Mucosa of gallbladder (tissue), 1 donor: ENCODE measurements around the gene COL6A3. TPM values are rescaled to one million over a fixed set of nuclear protein-coding genes. Genes with fewer than 3 reads are reported as not detected.
A peak's percentile ranks its signal among the peaks of the same experiment; 100 is the strongest.
"Not testable (repeated sequence)": the region's sequence is repeated elsewhere in the genome, so short reads cannot be mapped to it uniquely, and the experiment has no call there.

Experiments used
- DNase-seq: peaks from one replicate; pipeline ENCODE4 v3.0.0-alpha.2; 2020; ENCODE audit warnings: low spot score
- total RNA-seq: library from RNA; stranded (reverse); gene quantifications from one replicate; pipeline ENCODE4 v1.2.1, GENCODE V29; 2021
- donor health status: DM: no; HTN: no; CAD: no.

COL6A3 gene
- total RNA-seq, 1 donor from 2014 or later, result 258 TPM

GRCh38 chr2:237380768-237381167 lies 33.2 kb downstream of the COL6A3 start:
- no peak for DNase-seq

GRCh38 chr2:237379636-237380035 lies 34.3 kb downstream of the COL6A3 start:
- DNase-seq, result no peak

- DNase-seq, result peak; percentile 60
Observed at GRCh38 chr2:237378650-237379049, 35.3 kb downstream of the COL6A3 start.

GRCh38 chr2:237374284-237375060 lies 39.5 kb downstream of the COL6A3 start:
- no peak for DNase-seq

- no peak for DNase-seq
Observed at GRCh38 chr2:237371856-237372255, 42.1 kb downstream of the COL6A3 start.

- no peak for DNase-seq
Observed at GRCh38 chr2:237365671-237366070, 48.3 kb downstream of the COL6A3 start.

GRCh38 chr2:237364655-237365054 lies 49.3 kb downstream of the COL6A3 start:
- DNase-seq, result no peak

- DNase-seq, result no peak
Observed at GRCh38 chr2:237361194-237362004, 52.6 kb downstream of the COL6A3 start.

GRCh38 chr2:237359894-237360780 lies 53.8 kb downstream of the COL6A3 start:
- DNase-seq, result no peak

- DNase-seq, result no peak
Observed at GRCh38 chr2:237359518-237359840, 54.5 kb downstream of the COL6A3 start.

GRCh38 chr2:237358721-237359517 lies 55.0 kb downstream of the COL6A3 start:
- no peak for DNase-seq

- no peak for DNase-seq
Observed at GRCh38 chr2:237355701-237356100, 58.3 kb downstream of the COL6A3 start.

- DNase-seq, result no peak
Observed at GRCh38 chr2:237354892-237355291, 59.1 kb downstream of the COL6A3 start.

- not testable (repeated sequence) for DNase-seq
Observed at GRCh38 chr2:237354172-237354571, 59.8 kb downstream of the COL6A3 start.

- DNase-seq, result no peak
Observed at GRCh38 chr2:237353215-237353614, 60.7 kb downstream of the COL6A3 start.

- DNase-seq, result no peak
Observed at GRCh38 chr2:237352279-237352845, 61.6 kb downstream of the COL6A3 start.

- DNase-seq, result no peak
Observed at GRCh38 chr2:237351796-237352195, 62.2 kb downstream of the COL6A3 start.

- DNase-seq, result no peak
Observed at GRCh38 chr2:237351046-237351445, 62.9 kb downstream of the COL6A3 start.

- DNase-seq, result no peak
Observed at GRCh38 chr2:237350597-237350996, 63.4 kb downstream of the COL6A3 start.

GRCh38 chr2:237350070-237350469 lies 63.9 kb downstream of the COL6A3 start:
- DNase-seq, result no peak

GRCh38 chr2:237348281-237348865 lies 65.6 kb downstream of the COL6A3 start:
- DNase-seq, result no peak
